H1 (cell line): ENCODE data around the gene IRF8. TPM values are rescaled to one million over a fixed set of nuclear protein-coding genes. Genes with fewer than 3 reads are reported as not detected.

Source experiments
- CTCF ChIA-PET: fragments of 300-600 bp; sonication (Branson Sonifier 250); formaldehyde crosslinking; loops from one replicate; lab custom pipeline; 2021; ENCODE audit not compliant: partially characterized antibody; lab: Charles Lee
- POLR2A ChIA-PET: fragments of 300-600 bp; sonication (Branson Sonifier 250); formaldehyde crosslinking; loops from one replicate; lab custom pipeline; 2021; ENCODE audit warnings: inconsistent platforms; ENCODE audit not compliant: partially characterized antibody; lab: Charles Lee
- DNase-seq, 2 experiments: peaks; one replicate each; pipeline versions ENCODE4 v3.0.0 to v3.0.0-alpha.2; 2010 to 2022; ENCODE audit warnings: low spot score in 2 of 2, low read depth in 1 of 2, mixed read lengths in 1 of 2
- FAIRE-seq: peaks from 2 replicates; lab custom pipeline; 2011; peaks lifted over from hg19 to GRCh38; lab: Jason Lieb, UNC
- H2AFZ ChIP-seq: 2 replicates; pipeline ENCODE4 v1.8.1; 2012; ENCODE audit warnings: low read length, inconsistent platforms
- H2AK5ac ChIP-seq: 2 replicates; pipeline ENCODE4 v1.6.1; 2013; ENCODE audit warnings: low read depth, low read length
- H2BK120ac ChIP-seq: replicated peaks from 2 replicates; pipeline ENCODE3; 2013; ENCODE audit warnings: low read depth, low read length, inconsistent platforms
- H2BK12ac ChIP-seq: 2 replicates; pipeline ENCODE4 v1.6.1; 2013; ENCODE audit warnings: low read depth, low read length
- H2BK15ac ChIP-seq: 2 replicates; pipeline ENCODE4 v1.6.1; 2013; ENCODE audit warnings: low read length
- H2BK20ac ChIP-seq: 2 replicates; pipeline ENCODE4 v1.6.1; 2013; ENCODE audit warnings: low read length
- H2BK5ac ChIP-seq: 2 replicates; pipeline ENCODE4 v1.6.1; 2013; ENCODE audit warnings: low read depth, low read length
- H3K14ac ChIP-seq: 2 replicates; pipeline ENCODE4 v1.6.1; 2013; ENCODE audit warnings: inconsistent platforms; ENCODE audit not compliant: insufficient read length
- H3K18ac ChIP-seq: 2 replicates; pipeline ENCODE4 v1.6.1; 2013; ENCODE audit warnings: low read length; ENCODE audit errors: extremely low read depth
- H3K23ac ChIP-seq: 2 replicates; pipeline ENCODE4 v1.6.1; 2013; ENCODE audit warnings: inconsistent platforms; ENCODE audit not compliant: insufficient read length
- H3K23me2 ChIP-seq: 2 replicates; pipeline ENCODE4 v1.6.1; 2013; ENCODE audit warnings: low read depth, low read length
- H3K27ac ChIP-seq: 2 replicates; pipeline ENCODE4 v1.6.1; 2011; ENCODE audit warnings: low read depth, low read length, inconsistent platforms
- H3K27me3 ChIP-seq, 4 experiments: replicated peaks in 1 of 4; 1 replicate in 1 of 4; 2 replicates in 3 of 4; pipeline versions ENCODE4 v1.6.1 to v1.8.1; 2011 to 2013; ENCODE audit warnings: low read length in 3 of 4, mild to moderate bottlenecking in 3 of 4, inconsistent platforms in 2 of 4, mixed read lengths in 2 of 4, moderate library complexity in 1 of 4; ENCODE audit not compliant: control insufficient read depth in 3 of 4, insufficient read depth in 3 of 4; ENCODE audit errors: extremely low read depth in 1 of 4
- H3K36me3 ChIP-seq, 4 experiments: 2 replicates each; pipeline versions ENCODE4 v1.6.1 to v1.8.1; 2011 to 2013; ENCODE audit warnings: mild to moderate bottlenecking in 4 of 4, low read length in 3 of 4, moderate library complexity in 2 of 4, control low read depth in 1 of 4, inconsistent platforms in 1 of 4; ENCODE audit not compliant: insufficient read depth in 4 of 4, control insufficient read depth in 2 of 4
- H3K4ac ChIP-seq: replicated peaks from 2 replicates; pipeline ENCODE3; 2013; ENCODE audit warnings: low read length, low read depth, mixed read lengths, inconsistent platforms; ENCODE audit not compliant: insufficient read length
- H3K4me1 ChIP-seq, 4 experiments: replicated peaks in 1 of 4; 1 replicate in 1 of 4; 2 replicates in 3 of 4; pipeline versions ENCODE4 v1.6.1 to v1.8.1; 2011 to 2013; ENCODE audit warnings: low read length in 3 of 4, inconsistent platforms in 2 of 4, mixed read lengths in 1 of 4; ENCODE audit not compliant: insufficient read depth in 4 of 4, control insufficient read depth in 3 of 4
- H3K4me2 ChIP-seq, 2 experiments: 2 replicates each; pipeline versions ENCODE4 v1.6.1 to v1.8.1; 2011 to 2013; ENCODE audit warnings: low read depth in 2 of 2, low read length in 2 of 2, control low read depth in 1 of 2, inconsistent platforms in 1 of 2, mild to moderate bottlenecking in 1 of 2; ENCODE audit not compliant: insufficient read depth in 1 of 2
- H3K4me3 ChIP-seq, 4 experiments: fragments of 200-600, 300-600 bp in 1 of 4; sonication (generic), shearing (Covaris generic), sonication (Bioruptor Twin) in 1 of 4; 2 replicates each; pipeline versions ENCODE4 v1.5.1 to v1.8.1; 2011 to 2016; ENCODE audit warnings: low read length in 4 of 4, low read depth in 3 of 4, control low read depth in 2 of 4, inconsistent platforms in 2 of 4, mild to moderate bottlenecking in 2 of 4, mixed read lengths in 1 of 4, moderate library complexity in 1 of 4; ENCODE audit not compliant: insufficient read depth in 2 of 4; ENCODE audit errors: extremely low read depth in 1 of 4
- H3K56ac ChIP-seq: replicated peaks from 2 replicates; pipeline ENCODE3; 2013; ENCODE audit warnings: low read depth, mild to moderate bottlenecking, mixed read lengths, low read length, inconsistent platforms; ENCODE audit not compliant: insufficient read length
- H3K79me1 ChIP-seq: 2 replicates; pipeline ENCODE4 v1.6.1; 2013; ENCODE audit warnings: low read depth, low read length, control low read depth
- H3K79me2 ChIP-seq, 2 experiments: 2 replicates each; pipeline versions ENCODE4 v1.6.1 to v1.8.1; 2012 to 2013; ENCODE audit warnings: low read length in 2 of 2, mild to moderate bottlenecking in 2 of 2, inconsistent platforms in 1 of 2; ENCODE audit not compliant: insufficient read depth in 2 of 2, control insufficient read depth in 1 of 2
- H3K9ac ChIP-seq, 4 experiments: replicated peaks in 1 of 4; 1 replicate in 1 of 4; 2 replicates in 3 of 4; pipeline versions ENCODE4 v1.6.1 to v1.8.1; 2011 to 2013; ENCODE audit warnings: low read depth in 3 of 4, low read length in 3 of 4, control low read depth in 2 of 4, mild to moderate bottlenecking in 2 of 4, moderate library complexity in 2 of 4, inconsistent platforms in 1 of 4; ENCODE audit errors: extremely low read depth in 1 of 4
- H3K9me3 ChIP-seq, 2 experiments: 2 replicates each; pipeline versions ENCODE4 v1.6.1 to v1.8.1; 2012 to 2013; ENCODE audit warnings: mild to moderate bottlenecking in 2 of 2, moderate library complexity in 2 of 2, control low read depth in 1 of 2, inconsistent platforms in 1 of 2, low read depth in 1 of 2, low read length in 1 of 2, mixed read lengths in 1 of 2; ENCODE audit not compliant: insufficient read depth in 2 of 2
- H4K20me1 ChIP-seq, 2 experiments: replicated peaks in 1 of 2; 2 replicates each; pipeline versions ENCODE3 to v1.8.1; 2011 to 2013; ENCODE audit warnings: inconsistent platforms in 2 of 2, low read length in 2 of 2, mild to moderate bottlenecking in 1 of 2; ENCODE audit not compliant: insufficient read depth in 2 of 2, control insufficient read depth in 1 of 2
- H4K5ac ChIP-seq: 2 replicates; pipeline ENCODE4 v1.6.1; 2013; ENCODE audit warnings: low read length, low read depth, mixed read lengths, inconsistent platforms; ENCODE audit not compliant: insufficient read length
- H4K8ac ChIP-seq: 2 replicates; pipeline ENCODE4 v1.8.0; 2013; ENCODE audit warnings: mild to moderate bottlenecking, moderate library complexity, low read length, inconsistent platforms; ENCODE audit not compliant: insufficient read depth; ENCODE audit errors: extremely low read depth
- H4K91ac ChIP-seq: replicated peaks from 2 replicates; pipeline ENCODE3; 2013; ENCODE audit warnings: low read length, mixed read lengths, inconsistent platforms; ENCODE audit not compliant: insufficient read length
- CTCF ChIP-seq, 3 experiments: IDR thresholded peaks; 1 replicate in 2 of 3; 2 replicates in 1 of 3; pipeline versions ENCODE4 v1.5.1 to v1.6.1; 2011; ENCODE audit warnings: low read length in 3 of 3, mild to moderate bottlenecking in 3 of 3, inconsistent platforms in 2 of 3, low read depth in 1 of 3, moderate library complexity in 1 of 3; ENCODE audit not compliant: insufficient read depth in 1 of 3; ENCODE audit errors: control extremely low read depth in 1 of 3
- RAD21 ChIP-seq, 2 experiments: IDR thresholded peaks in 1 of 2; conservative IDR thresholded peaks in 1 of 2; 2 replicates each; pipeline ENCODE4 v1.6.1; 2011; ENCODE audit warnings: low read depth in 2 of 2, low read length in 2 of 2, improper control_type of control experiment in 1 of 2, inconsistent platforms in 1 of 2, mild to moderate bottlenecking in 1 of 2, moderate library complexity in 1 of 2
- SAP30 ChIP-seq: fragments of 300-600 bp; sonication (generic); IDR thresholded peaks from 2 replicates; pipeline ENCODE4 v1.7.1; 2012; ENCODE audit warnings: low read length, moderate library complexity, mild to moderate bottlenecking, inconsistent platforms; ENCODE audit not compliant: insufficient read depth, insufficient replicate concordance
- WGBS, 2 experiments: shearing (Covaris generic) in 1 of 2; methylation state at CpG; one replicate each; pipeline versions ENCODE4 v1.1.6 to v1.1.7; 2013 to 2015; ENCODE audit warnings: low lambda C conversion rate in 2 of 2, mixed read lengths in 2 of 2, inconsistent platforms in 1 of 2, low coverage in 1 of 2, missing lambda C conversion rate in 1 of 2; ENCODE audit not compliant: insufficient replicate concordance in 2 of 2, insufficient coverage in 1 of 2, insufficient read length in 1 of 2; ENCODE audit errors: extremely low coverage in 1 of 2, missing lambda C conversion rate in 1 of 2; 5-methylcytosine and 5-hydroxymethylcytosine counted together
- polyA plus RNA-seq, 7 experiments: library from polyadenylated mRNA; depleted of rRNA in 3 of 7; stranded (reverse) in 5 of 7; unstranded in 2 of 7; fragments of >200 nt in 5 of 7; fragments of 200-250 nt in 2 of 7; gene quantifications; 1 replicate in 5 of 7; 2 replicates in 1 of 7; 4 replicates in 1 of 7; pipeline versions ENCODE4 v1.2.1 to v1.2.3, GENCODE V29; 2011 to 2013; ENCODE audit warnings: missing spikeins in 2 of 7, mixed read lengths in 2 of 7
- total RNA-seq: library from RNA; stranded (reverse); fragmentation: NEBNext Ultra II Directional; extraction: Animal tissue kit (Norgen Biotek cat#: 25700); gene quantifications from 2 replicates; pipeline ENCODE4 v1.2.1, GENCODE V29; 2021

The IRF8 gene
- total and polyA plus RNA-seq, 2 of the 8 experiments (the other 6 are each of a cell fraction or from before 2014, with no cell fraction given): 0.35 to 2.0 TPM

DNA sequence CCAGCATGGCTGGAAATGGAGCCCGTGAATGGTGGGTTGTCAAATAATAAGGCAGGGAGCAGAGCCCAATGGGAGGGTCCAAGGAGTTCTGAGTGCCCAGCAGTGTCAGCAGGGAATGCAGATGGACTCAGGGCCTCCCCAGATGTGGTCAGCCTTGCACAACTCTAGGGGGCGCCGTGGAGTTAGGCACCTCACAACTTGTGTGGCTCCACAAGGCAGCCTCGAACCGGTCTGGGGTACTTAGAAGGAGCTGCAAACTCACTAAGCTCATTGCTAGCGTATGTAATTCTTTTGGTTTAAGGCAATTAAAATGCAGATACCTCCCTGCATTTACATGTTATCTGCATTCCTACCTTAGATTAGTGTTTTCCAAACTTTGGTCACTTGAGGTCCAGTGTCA lies 18.1 kb downstream of the IRF8 start:
- no peak overlapping the region for H3K4ac ChIP-seq
- no peaks in the 10 kb centered on the region for H3K9me3 ChIP-seq
- no peak overlapping the region for H4K8ac ChIP-seq
- H2BK120ac ChIP-seq: no peak overlapping the region
- TF ChIP-seq RAD21 (IDR thresholded peaks at IDR 0.05 in 1 of 2, conservative IDR thresholded peaks at IDR 0.05 in 1 of 2; ENCODE audit: low read depth in 2 of 2, low read length in 2 of 2): peak in 1 of 2 experiments; percentile 33; a peak in 2 of 4 replicates
- TF ChIP-seq CTCF (IDR thresholded peaks at IDR 0.05; ENCODE audit: control extremely low read depth in 1 of 3, insufficient read depth in 1 of 3, low read depth in 1 of 3, low read length in 3 of 3): peak; percentile 34 to 66 (median 60)
- TF ChIP-seq SAP30: no peak
- H4K20me1 ChIP-seq: peaks cover 0 to 3% of the 10 kb centered on the region in 2 experiments
- H3K9ac ChIP-seq: no peak overlapping the region
- no peak overlapping the region for H3K4me3 ChIP-seq
- H2AK5ac ChIP-seq: no peak overlapping the region
- H2BK15ac ChIP-seq: no peak overlapping the region
- no peak overlapping the region for H4K5ac ChIP-seq
- H3K56ac ChIP-seq: no peak overlapping the region
- H2AFZ ChIP-seq: no peak overlapping the region
- no peaks in the 10 kb centered on the region for H3K79me1 ChIP-seq
- H3K23me2 ChIP-seq: no peaks in the 10 kb centered on the region
- CTCF ChIA-PET: interaction anchor here (0.5 to 10.2 kb wide), 13 partner anchors 10 to 1360 kb away, joined by 3 to 52 read pairs (median 3); partner anchors contain the start of gene IRF8
- DNase-seq (no peak), FAIRE-seq (no peak)
- POLR2A ChIA-PET: interaction anchor here (0.7 kb wide), 1 partner anchor 613 kb away, joined by 3 read pairs; no protein-coding TSS in a partner anchor
- no peak overlapping the region for H3K14ac ChIP-seq
- no peak overlapping the region for H2BK12ac ChIP-seq
- no peak overlapping the region for H3K18ac ChIP-seq
- H2BK20ac ChIP-seq: no peak overlapping the region
- H3K27ac ChIP-seq: no peak overlapping the region
- no peaks in the 10 kb centered on the region for H3K36me3 ChIP-seq
- no peak overlapping the region for H3K23ac ChIP-seq
- no peaks in the 10 kb centered on the region for H3K79me2 ChIP-seq
- H2BK5ac ChIP-seq: no peak overlapping the region
- no peak overlapping the region for H4K91ac ChIP-seq
- H3K4me1 ChIP-seq: peaks cover 0 to 5% (median 2%) of the 10 kb centered on the region in 4 experiments; a peak in 3 of 7 replicates
- peaks cover 0 to 2% (median 0%) of the 10 kb centered on the region in 4 experiments; a peak in 1 of 7 replicates for H3K27me3 ChIP-seq
- H3K4me2 ChIP-seq: no peak overlapping the region
- 69% methylated on average over 6 of the region's 6 CpGs; no CpG with 5 or more reads in 1 of the 2 experiments for WGBS, 2 experiments
